Osteoblast (primary cell): ENCODE data around the gene THEM5. TPM values are rescaled to one million over a fixed set of nuclear protein-coding genes. Genes with fewer than 3 reads are reported as not detected.

Experiments used
- DNase-seq: peaks from one replicate; pipeline ENCODE4 v3.0.0; 2011; ENCODE audit warnings: low spot score, mixed read lengths; ENCODE audit not compliant: insufficient read length; ENCODE audit errors: missing footprints
- H2AFZ ChIP-seq: 2 replicates; pipeline ENCODE4 v1.6.0; 2011; ENCODE audit warnings: mild to moderate bottlenecking, low read length
- H3K27ac ChIP-seq: 2 replicates; pipeline ENCODE4 v1.5.1; 2011; ENCODE audit warnings: mild to moderate bottlenecking, low read depth, low read length, moderate library complexity
- H3K27me3 ChIP-seq: 2 replicates; pipeline ENCODE4 v1.6.0; 2012; ENCODE audit warnings: mild to moderate bottlenecking, control low read depth, inconsistent platforms, low read length, moderate library complexity; ENCODE audit not compliant: insufficient read depth
- H3K36me3 ChIP-seq: 2 replicates; pipeline ENCODE4 v1.5.1; 2011; ENCODE audit warnings: mild to moderate bottlenecking, low read length, control low read depth, moderate library complexity; ENCODE audit not compliant: insufficient read depth
- H3K4me1 ChIP-seq: 2 replicates; pipeline ENCODE4 v1.5.1; 2011; ENCODE audit warnings: mild to moderate bottlenecking, low read length, control low read depth, moderate library complexity; ENCODE audit not compliant: insufficient read depth
- H3K4me2 ChIP-seq: 2 replicates; pipeline ENCODE4 v1.6.0; 2011; ENCODE audit warnings: mild to moderate bottlenecking, low read length; ENCODE audit not compliant: insufficient read depth
- H3K4me3 ChIP-seq: fragments of 200-600 bp; sonication (generic); 3 replicates; pipeline ENCODE4 v1.5.1; 2012; ENCODE audit warnings: mild to moderate bottlenecking, low read length, inconsistent platforms; ENCODE audit not compliant: insufficient read depth
- H3K79me2 ChIP-seq: 2 replicates; pipeline ENCODE4 v1.6.0; 2012; ENCODE audit warnings: mild to moderate bottlenecking, low read length, control low read depth, inconsistent platforms; ENCODE audit not compliant: insufficient read depth
- H3K9me3 ChIP-seq: 2 replicates; pipeline ENCODE4 v1.5.1; 2011; ENCODE audit warnings: low read depth, low read length, control low read depth
- H4K20me1 ChIP-seq: 2 replicates; pipeline ENCODE4 v1.6.0; 2012; ENCODE audit warnings: mild to moderate bottlenecking, low read length, control low read depth; ENCODE audit not compliant: insufficient read depth
- total RNA-seq: library from RNA; depleted of rRNA; stranded (reverse); fragments of >200 nt; gene quantifications from 2 replicates; pipeline ENCODE4 v1.2.3, GENCODE V29; 2012
- TF ChIP-seq, protein P1 (sequence below): IDR thresholded peaks from 2 replicates; pipeline ENCODE4 v1.5.1; 2011; ENCODE audit warnings: mild to moderate bottlenecking, low read depth, low read length, moderate library complexity; ENCODE audit errors: extremely low read depth

Gene THEM5
- total RNA-seq, 1 donor, result not detected

DNA sequence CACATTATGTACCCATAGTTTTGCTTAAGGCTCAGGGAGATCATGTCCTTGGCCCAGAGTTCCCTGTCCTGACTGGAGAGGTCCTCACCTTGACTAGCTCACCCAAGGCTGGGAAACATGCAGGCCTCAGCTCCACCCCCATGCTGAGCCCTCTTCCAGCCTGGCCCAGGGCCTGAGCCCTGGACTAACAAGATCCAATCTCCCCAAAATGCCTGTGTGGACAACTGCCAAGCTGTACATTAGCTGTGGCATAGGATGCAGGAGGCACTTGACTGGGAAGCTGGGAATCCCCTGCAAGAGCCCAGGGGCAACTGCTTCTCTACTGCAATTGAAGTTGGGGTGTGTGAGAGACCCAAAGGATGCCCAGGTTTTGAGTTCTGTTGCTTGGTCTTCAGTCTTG is 50.3 kb downstream of the THEM5 start:
- no peak overlapping the region for H3K4me3 ChIP-seq
- H3K9me3 ChIP-seq, result no peaks in the 10 kb centered on the region
- DNase-seq, result no peak
- H2AFZ ChIP-seq, result no peak overlapping the region
- H3K27me3 ChIP-seq, result peaks cover 87% of the 10 kb centered on the region
- H4K20me1 ChIP-seq, result no peaks in the 10 kb centered on the region
- H3K4me1 ChIP-seq, result no peaks in the 10 kb centered on the region
- H3K79me2 ChIP-seq, result no peaks in the 10 kb centered on the region
- H3K4me2 ChIP-seq, result no peak overlapping the region
- H3K36me3 ChIP-seq, result no peaks in the 10 kb centered on the region
- no peak overlapping the region for H3K27ac ChIP-seq
- TF ChIP-seq, protein P1, sequence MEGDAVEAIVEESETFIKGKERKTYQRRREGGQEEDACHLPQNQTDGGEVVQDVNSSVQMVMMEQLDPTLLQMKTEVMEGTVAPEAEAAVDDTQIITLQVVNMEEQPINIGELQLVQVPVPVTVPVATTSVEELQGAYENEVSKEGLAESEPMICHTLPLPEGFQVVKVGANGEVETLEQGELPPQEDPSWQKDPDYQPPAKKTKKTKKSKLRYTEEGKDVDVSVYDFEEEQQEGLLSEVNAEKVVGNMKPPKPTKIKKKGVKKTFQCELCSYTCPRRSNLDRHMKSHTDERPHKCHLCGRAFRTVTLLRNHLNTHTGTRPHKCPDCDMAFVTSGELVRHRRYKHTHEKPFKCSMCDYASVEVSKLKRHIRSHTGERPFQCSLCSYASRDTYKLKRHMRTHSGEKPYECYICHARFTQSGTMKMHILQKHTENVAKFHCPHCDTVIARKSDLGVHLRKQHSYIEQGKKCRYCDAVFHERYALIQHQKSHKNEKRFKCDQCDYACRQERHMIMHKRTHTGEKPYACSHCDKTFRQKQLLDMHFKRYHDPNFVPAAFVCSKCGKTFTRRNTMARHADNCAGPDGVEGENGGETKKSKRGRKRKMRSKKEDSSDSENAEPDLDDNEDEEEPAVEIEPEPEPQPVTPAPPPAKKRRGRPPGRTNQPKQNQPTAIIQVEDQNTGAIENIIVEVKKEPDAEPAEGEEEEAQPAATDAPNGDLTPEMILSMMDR, result no peak

- TF ChIP-seq, protein P1, result no peak
- no peak overlapping the region for H3K4me3 ChIP-seq
- no peak for DNase-seq
- H3K36me3 ChIP-seq, result no peaks in the 10 kb centered on the region
- H3K27ac ChIP-seq, result no peak overlapping the region
- no peaks in the 10 kb centered on the region for H4K20me1 ChIP-seq
- H3K4me1 ChIP-seq, result no peaks in the 10 kb centered on the region
- no peaks in the 10 kb centered on the region for H3K79me2 ChIP-seq
- no peaks in the 10 kb centered on the region for H3K9me3 ChIP-seq
- peaks cover 86% of the 10 kb centered on the region for H3K27me3 ChIP-seq
- no peak overlapping the region for H2AFZ ChIP-seq
- H3K4me2 ChIP-seq, result no peak overlapping the region
These were observed 51.1 kb downstream of the THEM5 start for GRCh38 chr1:151802372-151802771.

GRCh38 chr1:151801846-151802245 is 51.7 kb downstream of the THEM5 start:
- no peak for DNase-seq
- Histone ChIP-seq H4K20me1 (no peaks in the 10 kb centered on the region), H3K4me1 (no peaks in the 10 kb centered on the region), H3K9me3 (no peaks in the 10 kb centered on the region), H3K36me3 (no peaks in the 10 kb centered on the region), H3K27ac (no peak overlapping the region), H3K4me3 (no peak overlapping the region), H3K4me2 (no peak overlapping the region), H3K27me3 (peaks cover 82% of the 10 kb centered on the region), H2AFZ (no peak overlapping the region), H3K79me2 (no peaks in the 10 kb centered on the region)
- TF ChIP-seq, protein P1, result no peak

GRCh38 chr1:151801310-151801820 is 52.1 kb downstream of the THEM5 start:
- H3K36me3 ChIP-seq, result no peaks in the 10 kb centered on the region
- no peak for DNase-seq
- TF ChIP-seq, protein P1, result no peak
- H3K4me3 ChIP-seq, result no peak overlapping the region
- no peaks in the 10 kb centered on the region for H3K4me1 ChIP-seq
- H3K4me2 ChIP-seq, result no peak overlapping the region
- no peak overlapping the region for H2AFZ ChIP-seq
- no peaks in the 10 kb centered on the region for H4K20me1 ChIP-seq
- no peak overlapping the region for H3K27ac ChIP-seq
- no peaks in the 10 kb centered on the region for H3K79me2 ChIP-seq
- H3K9me3 ChIP-seq, result no peaks in the 10 kb centered on the region
- H3K27me3 ChIP-seq, result peaks cover 78% of the 10 kb centered on the region
